Measurements from ENCODE around the gene MLKL.
"Not testable (repeated sequence)": the region's sequence is repeated elsewhere in the genome, so short reads cannot be mapped to it uniquely, and the experiment has no call there.

MLKL gene

GRCh38 chr16:74731853-74732477 lies 31.3 kb upstream of the MLKL start:
- no peak for DNase-seq

GRCh38 chr16:74729783-74730683 lies 29.4 kb upstream of the MLKL start:
- DNase-seq, result no peak

- no peak for DNase-seq
Measured at GRCh38 chr16:74727903-74728302, 27.2 kb upstream of the MLKL start.

GRCh38 chr16:74726716-74727115 lies 26.1 kb upstream of the MLKL start:
- DNase-seq, result peak; percentile 52

- DNase-seq, result no peak
Measured at GRCh38 chr16:74725651-74726455, 25.2 kb upstream of the MLKL start.

GRCh38 chr16:74724820-74725549 lies 24.3 kb upstream of the MLKL start:
- no peak for DNase-seq

- no peak for DNase-seq
Measured at GRCh38 chr16:74723256-74723655, 22.6 kb upstream of the MLKL start.

- DNase-seq, result not testable (repeated sequence)
Measured at GRCh38 chr16:74722156-74722555, 21.5 kb upstream of the MLKL start.

- DNase-seq, result no peak
Measured at GRCh38 chr16:74721716-74722115, 21.1 kb upstream of the MLKL start.

GRCh38 chr16:74720579-74720978 lies 19.9 kb upstream of the MLKL start:
- no peak for DNase-seq

- no peak for DNase-seq
Measured at GRCh38 chr16:74718741-74719610, 18.3 kb upstream of the MLKL start.

- no peak for DNase-seq
Measured at GRCh38 chr16:74718140-74718539, 17.5 kb upstream of the MLKL start.

GRCh38 chr16:74717367-74717766 lies 16.7 kb upstream of the MLKL start:
- no peak for DNase-seq

GRCh38 chr16:74716355-74716754 lies 15.7 kb upstream of the MLKL start:
- DNase-seq, result no peak

- no peak for DNase-seq
Measured at GRCh38 chr16:74713876-74714275, 13.2 kb upstream of the MLKL start.

GRCh38 chr16:74713325-74713724 lies 12.7 kb upstream of the MLKL start:
- no peak for DNase-seq

GRCh38 chr16:74711938-74712337 lies 11.3 kb upstream of the MLKL start:
- no peak for DNase-seq

GRCh38 chr16:74710401-74710800 lies 9.7 kb upstream of the MLKL start:
- DNase-seq, result no peak

GRCh38 chr16:74709441-74709877 lies 8.8 kb upstream of the MLKL start:
- peak; percentile 78 for DNase-seq

GRCh38 chr16:74700116-74700437 lies 585 bp downstream of the MLKL start:
- DNase-seq, result no peak

- DNase-seq, result no peak
Measured at GRCh38 chr16:74699666-74700065, 996 bp downstream of the MLKL start.

GRCh38 chr16:74698222-74698621 lies 2.4 kb downstream of the MLKL start:
- DNase-seq, result no peak
